Neural progenitor cell (in vitro differentiated cells): Measurements from ENCODE around the gene TBC1D1.

Source experiments
- EZH2 ChIP-seq: fragments of 200-600 bp; sonication (generic); IDR thresholded peaks from 2 replicates; pipeline ENCODE4 v1.6.1; 2017; ENCODE audit warnings: antibody characterized with exemption, mild to moderate bottlenecking, moderate library complexity
- EZH2phosphoT487 ChIP-seq: fragments of 200-600 bp; sonication (generic); IDR thresholded peaks from 2 replicates; pipeline ENCODE4 v1.6.1; 2017; ENCODE audit warnings: antibody characterized with exemption
- TF ChIP-seq, protein P1 (sequence below): fragments of 200-600 bp; sonication (generic); IDR thresholded peaks from 2 replicates; pipeline ENCODE4 v1.5.1; 2017; ENCODE audit warnings: antibody characterized with exemption, mild to moderate bottlenecking

DNA sequence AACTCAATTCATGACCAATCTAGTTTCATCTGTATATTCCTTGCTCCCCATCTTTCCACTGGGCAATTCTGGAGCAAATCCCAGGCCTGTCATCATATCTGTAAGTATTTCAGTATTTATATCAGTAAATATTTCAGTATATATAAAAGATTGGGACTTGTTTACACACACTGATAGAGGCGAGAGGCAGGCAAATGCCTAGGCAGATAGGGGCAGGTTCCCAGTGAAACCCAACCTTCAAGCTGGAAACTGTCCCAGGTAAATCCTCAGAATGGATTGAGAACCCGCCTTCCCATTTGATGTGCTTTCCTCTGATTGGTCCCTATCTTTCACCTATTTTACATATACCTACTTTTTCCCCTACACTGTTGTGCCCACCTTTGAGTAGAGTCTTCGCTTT, 23.8 kb upstream of the TBC1D1 start:
- TF ChIP-seq EZH2 (no peak), EZH2phosphoT487 (no peak)
- TF ChIP-seq, protein P1, sequence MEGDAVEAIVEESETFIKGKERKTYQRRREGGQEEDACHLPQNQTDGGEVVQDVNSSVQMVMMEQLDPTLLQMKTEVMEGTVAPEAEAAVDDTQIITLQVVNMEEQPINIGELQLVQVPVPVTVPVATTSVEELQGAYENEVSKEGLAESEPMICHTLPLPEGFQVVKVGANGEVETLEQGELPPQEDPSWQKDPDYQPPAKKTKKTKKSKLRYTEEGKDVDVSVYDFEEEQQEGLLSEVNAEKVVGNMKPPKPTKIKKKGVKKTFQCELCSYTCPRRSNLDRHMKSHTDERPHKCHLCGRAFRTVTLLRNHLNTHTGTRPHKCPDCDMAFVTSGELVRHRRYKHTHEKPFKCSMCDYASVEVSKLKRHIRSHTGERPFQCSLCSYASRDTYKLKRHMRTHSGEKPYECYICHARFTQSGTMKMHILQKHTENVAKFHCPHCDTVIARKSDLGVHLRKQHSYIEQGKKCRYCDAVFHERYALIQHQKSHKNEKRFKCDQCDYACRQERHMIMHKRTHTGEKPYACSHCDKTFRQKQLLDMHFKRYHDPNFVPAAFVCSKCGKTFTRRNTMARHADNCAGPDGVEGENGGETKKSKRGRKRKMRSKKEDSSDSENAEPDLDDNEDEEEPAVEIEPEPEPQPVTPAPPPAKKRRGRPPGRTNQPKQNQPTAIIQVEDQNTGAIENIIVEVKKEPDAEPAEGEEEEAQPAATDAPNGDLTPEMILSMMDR, result no peak
